GM19240 (cell line): ENCODE data around the gene CC2D1B.

Experiments
- DNase-seq: peaks from one replicate; pipeline ENCODE4 v3.0.0; 2011; ENCODE audit warnings: low spot score; ENCODE audit not compliant: insufficient read length

CC2D1B gene

DNA sequence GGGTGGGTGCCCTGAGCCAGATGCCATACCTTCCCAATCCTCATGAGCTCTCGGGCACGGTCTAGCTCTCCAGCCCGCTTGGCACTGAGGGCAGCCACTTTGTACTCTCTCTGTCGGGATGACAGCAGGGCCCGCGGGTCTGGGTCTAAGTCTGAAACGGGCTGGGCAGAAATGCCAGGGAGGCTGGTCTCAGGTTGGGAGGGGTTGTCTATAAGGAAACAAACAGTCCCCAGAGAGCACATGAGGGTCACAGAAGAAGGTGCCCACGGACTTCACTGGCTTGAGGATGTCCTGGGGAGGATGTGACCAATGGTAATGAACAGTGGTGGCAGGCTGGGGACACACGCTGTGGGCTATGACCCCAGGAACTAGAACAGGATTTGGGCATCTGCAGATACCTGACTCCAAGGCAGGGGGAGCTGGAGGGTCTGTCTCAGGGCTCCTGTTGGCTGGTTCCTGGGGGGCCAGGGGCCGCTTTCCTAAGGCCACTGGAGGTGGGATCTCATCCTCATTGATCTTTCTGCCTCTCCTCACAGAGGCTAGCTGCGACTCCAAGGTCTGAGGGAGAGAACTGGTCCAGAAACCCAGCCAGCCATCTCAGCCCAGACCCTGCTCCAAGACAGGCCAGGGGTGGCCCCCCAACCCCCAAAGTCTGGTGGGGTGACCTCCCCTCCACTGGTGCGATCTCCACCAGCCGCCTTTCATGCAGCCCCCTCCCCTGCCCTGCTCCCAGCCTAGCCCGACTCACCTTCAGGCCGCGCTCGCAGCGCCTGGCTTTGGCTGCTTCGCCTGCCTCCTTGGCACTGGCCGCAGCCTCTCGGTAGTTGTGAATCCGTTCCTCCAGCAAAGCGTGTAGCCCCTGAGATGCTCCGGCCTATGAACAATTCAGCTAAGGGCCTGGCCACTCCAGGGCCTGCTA lies 6.1 kb downstream of the CC2D1B start:
- DNase-seq: no peak

DNA sequence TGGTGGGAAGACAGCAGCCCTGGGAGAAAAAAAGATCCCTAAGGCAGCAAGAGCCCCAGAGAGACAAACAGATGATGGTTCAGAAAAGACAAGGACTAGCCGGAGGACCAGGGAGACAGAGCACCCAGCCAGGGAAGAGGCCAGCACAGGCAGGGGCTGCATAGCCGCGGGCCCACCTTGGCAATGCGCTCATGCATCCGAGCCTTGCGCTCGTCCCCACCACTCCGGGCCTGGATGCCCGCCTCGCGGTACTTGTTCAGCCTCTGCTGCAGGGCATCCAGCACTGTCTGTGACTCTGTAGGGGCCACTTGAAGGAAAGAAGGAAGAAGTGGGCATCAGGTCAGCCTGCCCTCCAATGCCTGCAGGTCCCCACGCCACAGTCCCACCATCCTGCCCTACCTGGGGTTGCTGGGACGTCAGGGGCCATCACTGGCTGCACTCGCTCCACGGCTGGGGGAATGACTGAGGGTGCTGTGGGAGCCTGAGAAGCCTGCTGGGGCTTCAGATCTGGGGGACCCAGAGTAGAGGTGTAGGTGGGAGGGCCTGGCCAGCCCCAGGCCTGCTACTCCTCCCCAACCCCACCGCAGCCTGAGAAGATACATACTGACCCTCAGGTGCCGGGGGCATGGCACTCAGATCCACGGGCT lies 7.0 kb downstream of the CC2D1B start:
- no peak for DNase-seq

DNA sequence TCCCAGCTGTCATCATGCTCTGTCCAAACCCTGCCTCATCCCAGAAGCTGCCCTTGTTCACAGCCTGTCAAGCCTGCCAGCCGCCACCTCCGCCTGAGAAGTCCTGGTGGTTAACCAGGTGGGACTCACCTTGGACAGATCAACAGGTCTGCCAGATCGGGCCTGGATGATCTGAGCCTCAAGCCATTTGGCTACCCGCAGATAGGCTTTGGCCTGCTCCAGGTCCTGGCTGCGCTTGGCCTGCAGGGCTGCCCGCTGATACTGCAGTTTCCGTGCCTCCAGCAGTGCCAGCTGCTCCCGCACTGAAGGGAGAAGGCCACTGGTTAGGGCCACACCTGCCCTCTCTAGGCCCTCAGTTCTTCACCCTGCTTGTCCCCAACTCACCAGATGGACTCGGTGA lies 8.6 kb downstream of the CC2D1B start:
- DNase-seq: no peak

DNA sequence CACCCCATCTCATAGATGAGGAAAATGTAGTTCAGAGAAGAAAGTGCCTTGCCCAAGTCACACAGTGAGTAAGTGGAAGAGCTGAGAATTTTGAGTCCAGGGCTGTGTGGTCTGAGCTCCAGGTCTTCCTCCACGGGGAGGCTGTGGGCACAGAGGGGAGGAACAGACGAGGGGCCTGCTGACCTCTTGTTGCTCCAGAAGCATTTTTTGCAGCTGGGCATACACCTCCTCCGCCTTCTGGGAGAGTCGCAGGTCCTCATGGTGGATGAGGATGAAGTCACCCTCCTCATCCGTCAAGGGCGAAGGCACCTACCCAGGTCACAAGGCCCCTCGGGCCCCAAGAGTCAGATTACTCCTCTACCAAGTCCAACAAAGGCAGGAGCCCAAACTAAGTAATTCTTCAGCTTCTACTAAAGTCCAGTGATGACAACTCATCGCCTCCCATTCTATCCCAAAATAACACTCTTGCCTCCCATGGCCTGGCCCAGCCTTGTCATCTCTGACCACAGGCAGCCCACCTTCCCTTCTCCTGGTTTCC lies 9.1 kb downstream of the CC2D1B start:
- DNase-seq: no peak

DNA sequence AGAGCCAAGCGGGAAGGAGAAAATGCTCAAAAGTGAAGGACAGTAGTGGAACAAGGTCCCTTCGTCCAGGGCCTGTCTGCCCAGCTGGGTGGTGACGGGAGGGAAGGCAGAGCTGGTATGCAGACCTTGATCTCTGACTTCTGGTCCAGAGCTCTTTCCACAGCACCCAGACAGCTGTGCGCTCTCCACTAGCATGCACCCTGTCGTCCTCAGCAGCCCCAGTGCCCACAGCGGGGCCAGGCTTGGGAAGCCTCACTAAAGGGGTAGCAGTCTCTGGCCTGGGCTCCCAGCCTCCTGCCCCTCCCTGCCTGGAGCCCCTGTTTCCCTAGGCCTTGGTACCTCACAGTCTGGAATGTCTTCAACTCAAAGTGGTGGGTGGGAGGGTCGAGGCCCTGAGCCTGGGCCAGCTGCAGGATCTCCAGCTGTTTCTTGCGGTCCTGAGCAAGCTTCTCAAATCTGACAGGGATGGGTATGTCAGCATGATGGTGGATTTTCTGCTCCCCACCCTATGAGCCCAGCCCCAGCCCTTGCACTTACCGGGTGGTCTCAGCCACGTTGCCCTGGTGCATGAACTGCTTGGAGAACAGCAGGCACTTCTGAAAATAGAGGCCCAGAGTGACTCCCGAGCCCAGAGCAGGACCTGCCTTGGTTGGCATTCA lies 10.0 kb downstream of the CC2D1B start:
- DNase-seq: no peak

DNA sequence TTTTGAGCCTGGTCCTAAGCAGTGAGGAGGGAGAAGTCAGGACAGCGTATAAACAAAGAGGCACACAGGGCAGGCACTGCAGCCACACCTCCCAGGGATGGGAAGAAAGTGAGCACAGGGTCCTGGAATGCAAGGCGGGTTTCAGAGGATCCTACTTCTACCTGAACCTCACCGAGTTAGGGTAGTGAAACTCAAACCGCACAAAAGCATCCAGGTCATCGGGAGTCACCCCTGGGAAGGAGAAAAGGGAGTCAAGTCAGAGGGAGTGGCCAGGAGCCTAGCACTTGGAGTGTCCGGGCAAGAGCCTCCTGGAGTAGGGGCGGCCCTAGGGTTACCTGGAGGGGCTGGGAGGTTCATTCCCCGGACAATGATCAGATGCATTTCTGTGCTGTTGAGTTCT lies 10.6 kb downstream of the CC2D1B start:
- no peak for DNase-seq

DNA sequence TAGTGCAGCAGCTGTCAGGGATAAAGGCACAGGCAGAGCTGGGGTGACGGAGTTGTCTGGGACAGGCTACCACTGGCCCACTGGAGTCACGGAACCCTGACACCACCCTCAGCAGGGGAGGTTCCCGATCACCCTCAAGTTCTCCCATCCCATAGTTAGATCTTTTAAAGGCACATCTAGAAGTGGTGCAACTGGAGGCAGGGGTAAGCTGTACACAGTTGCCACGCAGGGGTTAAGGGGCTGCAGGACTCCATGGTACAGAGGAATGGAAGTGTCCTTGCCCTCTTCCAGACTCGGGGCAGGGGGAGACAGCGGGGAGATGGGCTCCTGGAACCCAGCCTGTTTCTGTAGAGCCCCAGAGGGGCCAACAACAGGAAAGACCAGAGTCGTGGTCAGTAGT lies 13.3 kb downstream of the CC2D1B start:
- DNase-seq: no peak

DNA sequence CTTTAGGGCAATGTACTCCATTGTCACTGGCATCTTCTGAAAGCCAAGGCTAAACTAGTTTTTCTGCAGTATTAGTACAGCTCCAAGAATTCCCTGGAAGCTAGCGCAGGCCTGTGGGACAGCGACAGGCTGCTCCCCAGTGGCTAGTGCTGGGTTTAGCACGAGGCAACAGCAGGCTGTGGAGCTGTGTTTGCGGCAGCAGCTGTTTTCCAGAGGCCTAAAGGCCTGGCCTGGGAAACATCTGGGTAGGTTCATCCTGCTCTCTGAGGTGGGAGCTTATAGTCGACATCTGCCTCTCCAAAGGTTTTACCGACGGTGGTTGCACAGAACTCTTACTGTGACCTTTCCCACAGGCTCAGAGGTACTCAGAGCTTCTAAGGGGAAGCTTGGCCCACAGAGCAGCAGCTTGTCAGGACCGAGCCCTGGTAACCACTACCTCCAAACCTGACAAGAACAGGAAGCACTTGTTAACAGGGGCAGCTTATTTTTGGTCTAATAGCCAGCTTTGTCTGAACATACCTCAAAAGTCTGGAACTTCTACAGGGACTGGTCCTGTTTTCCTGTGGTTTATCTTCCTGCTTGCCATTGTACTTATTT lies 17.2 kb downstream of the CC2D1B start:
- DNase-seq: no peak

DNA sequence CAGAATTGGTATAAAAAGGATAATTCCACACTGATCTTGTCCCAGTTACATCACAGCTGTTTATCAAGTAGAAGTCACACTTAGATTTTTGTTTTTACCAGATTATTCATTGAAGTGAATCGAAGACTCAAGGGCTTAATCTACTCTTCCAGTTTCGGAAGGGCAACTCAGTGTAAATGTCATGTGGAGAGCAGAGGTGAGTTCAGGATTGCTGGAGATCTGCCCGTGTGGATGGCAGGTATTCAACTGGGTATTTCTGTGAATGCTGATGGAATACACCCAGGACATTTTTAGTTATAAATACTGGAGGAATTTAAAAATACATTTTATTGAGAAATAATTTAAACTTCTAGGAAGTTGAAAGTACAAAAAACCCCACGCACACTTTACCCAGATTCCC lies 19.4 kb downstream of the CC2D1B start:
- DNase-seq: no peak

DNA sequence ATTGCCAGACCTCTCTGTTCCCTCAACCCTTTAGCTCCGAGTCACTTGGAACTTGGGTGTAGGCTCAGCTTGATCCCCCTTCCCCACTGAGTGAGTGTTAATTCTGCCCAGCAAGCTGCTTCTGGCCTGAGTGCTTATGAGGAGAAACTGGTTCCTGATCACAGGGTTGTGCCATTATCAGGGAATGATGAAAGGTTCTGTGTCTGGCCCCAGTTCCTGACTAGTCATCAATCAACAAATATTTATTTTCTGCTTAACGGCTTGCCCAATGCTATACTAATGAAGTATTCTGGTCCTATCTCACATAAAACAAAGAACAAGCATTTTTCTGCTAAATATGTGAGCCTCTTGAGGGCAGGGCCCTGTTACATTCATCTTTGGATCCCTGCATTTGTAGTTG lies 20.8 kb downstream of the CC2D1B start:
- no peak for DNase-seq

DNA sequence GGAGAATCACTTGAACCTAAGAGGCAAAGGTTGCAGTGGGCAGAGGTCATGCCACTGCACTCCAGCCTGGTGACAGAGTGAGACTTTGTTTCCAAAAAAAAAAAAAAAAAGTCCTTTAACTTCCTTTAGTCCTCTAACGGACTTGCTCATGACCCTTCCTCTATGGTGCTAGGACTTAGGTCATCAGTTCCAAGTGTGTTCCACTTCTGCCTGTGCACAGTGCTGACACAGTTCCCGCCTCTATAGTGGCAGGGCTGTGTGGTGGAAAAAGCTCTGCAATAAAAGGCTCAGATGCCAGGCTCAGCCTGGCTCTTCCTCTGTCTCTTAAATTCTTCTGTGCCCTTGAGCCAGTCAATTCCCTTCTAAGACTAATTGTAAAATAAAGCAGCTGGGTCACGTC lies 22.0 kb downstream of the CC2D1B start:
- no peak for DNase-seq

DNA sequence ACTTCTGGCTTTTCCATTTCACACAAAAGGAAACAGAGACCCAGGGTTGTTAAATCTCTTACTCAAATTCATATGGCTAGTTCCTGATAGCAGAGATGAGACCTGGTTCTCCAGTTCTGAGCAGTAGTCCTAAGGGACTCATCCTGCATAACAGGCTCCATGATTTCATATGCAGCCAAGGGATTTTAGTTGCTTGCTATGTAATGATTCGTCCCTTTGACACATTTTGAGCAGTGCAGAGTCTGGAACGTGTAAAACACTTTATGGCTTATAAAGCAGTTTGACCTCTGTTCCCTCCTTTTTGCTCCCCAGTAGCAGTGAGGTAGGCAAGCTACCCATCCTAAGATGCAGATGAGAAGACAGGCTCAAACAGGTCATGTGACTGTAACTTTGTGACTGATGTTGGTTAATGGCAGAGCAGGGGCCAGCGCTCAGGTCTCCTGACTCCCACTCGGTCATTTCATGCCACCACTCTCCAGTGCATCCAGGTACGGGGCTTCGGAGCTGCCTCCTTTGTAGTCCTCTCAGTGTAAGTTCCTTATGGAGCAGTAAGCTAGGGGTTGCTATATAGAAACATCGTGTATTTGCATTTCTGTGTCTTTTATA lies 24.2 kb downstream of the CC2D1B start:
- DNase-seq: no peak

DNA sequence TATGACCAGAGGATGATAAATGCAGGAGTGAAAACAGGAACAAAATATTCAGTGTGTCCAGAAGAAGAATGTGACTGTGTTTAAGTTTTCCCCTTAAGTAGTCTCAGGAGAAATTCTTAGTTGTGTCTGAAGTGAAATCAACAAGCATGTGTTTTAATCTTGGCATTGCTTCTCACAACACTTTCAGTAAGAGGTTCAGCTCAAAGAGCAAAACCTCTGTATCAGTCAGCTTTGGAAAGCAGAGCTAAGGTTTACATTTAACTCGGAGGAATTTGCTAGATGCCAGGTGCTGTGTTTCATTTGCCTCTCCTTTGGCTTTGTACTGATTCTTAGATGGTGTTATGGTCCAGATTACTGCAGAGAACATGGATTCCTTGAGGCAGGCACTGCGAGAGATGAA lies 28.6 kb downstream of the CC2D1B start:
- DNase-seq: no peak

DNA sequence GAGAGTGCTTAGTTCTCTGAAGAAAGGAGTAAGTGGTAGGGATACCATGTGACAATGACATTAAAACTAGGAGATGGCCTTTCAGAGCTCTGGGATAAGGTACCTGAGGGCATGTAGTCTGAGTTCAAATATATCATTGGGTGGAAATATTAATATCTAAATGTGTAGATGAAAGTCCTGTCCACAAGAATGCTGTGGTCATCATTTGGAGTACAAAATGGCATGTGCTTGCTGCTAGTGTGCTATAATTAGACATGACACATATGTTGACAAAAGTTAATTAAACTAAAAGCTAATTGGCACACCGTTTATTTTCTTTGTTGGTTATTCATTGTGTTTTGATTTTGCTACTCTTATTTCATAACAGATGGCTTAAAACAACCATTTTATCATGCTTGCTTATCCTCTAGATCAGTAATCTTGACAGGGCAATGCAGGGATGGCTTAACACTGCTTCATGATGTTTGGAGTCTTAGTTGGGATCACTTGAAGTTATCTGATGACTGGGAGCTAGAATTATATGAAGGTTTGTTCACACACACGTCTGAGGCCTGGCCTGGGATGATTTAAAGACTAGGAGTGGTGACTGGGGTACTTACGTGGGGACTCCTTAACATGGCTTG lies 31.0 kb downstream of the CC2D1B start:
- DNase-seq: no peak

DNA sequence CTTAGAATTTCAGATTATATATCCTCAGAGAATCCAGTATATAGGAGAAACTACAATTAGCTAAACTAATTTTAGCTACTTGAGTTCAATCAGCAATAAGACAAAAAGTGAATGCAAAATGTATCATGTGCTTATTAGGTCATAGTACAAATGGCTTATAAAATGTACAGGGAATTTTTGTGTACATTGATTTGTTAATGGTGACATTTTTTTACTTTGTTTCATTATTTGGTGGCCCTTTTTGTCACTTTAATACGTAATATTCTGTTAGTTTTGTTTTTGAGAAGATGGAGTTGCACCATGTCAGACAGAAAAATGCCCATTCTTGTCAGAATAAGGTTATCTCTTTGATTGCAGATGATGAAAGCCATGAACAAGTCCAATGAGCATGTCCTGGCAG lies 33.6 kb downstream of the CC2D1B start:
- DNase-seq: no peak

DNA sequence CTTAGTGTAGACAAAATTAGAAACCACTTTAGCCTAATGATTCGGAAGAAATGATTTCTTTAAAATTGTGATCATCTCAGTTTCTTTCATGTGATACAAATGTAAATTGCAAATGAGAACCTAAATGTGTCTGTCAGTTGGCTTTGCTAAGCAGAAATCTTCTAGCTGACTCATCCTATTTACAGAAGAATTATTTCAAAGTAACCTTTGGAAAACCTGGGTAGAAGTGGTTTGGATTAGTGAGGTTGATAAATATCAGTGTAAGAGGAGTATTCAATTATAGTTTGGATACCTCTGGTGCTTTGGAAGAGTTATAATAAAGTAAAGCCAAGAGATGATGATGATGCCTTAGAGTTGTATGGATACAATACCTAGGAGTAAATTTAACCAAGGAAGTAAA lies 37.4 kb downstream of the CC2D1B start:
- no peak for DNase-seq

DNA sequence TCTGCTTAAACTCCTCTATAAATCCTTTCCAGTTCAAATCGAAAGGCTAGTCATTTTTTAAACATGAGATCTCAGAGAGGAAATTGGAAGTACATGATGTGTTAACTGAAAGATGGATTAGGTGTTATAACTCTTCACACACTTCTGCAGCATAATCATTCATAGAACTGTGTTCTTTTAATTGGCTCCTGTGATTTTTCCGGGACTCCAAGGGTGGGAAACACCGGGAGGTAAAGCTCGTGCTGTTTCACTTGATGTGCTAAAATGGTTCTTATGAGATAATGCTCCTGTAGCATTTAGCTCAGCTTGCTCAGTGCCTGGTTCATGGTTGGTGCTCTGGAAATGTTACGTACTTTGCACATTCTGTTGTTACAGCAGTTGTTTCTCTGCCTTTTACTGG lies 40.2 kb downstream of the CC2D1B start:
- DNase-seq: no peak

DNA sequence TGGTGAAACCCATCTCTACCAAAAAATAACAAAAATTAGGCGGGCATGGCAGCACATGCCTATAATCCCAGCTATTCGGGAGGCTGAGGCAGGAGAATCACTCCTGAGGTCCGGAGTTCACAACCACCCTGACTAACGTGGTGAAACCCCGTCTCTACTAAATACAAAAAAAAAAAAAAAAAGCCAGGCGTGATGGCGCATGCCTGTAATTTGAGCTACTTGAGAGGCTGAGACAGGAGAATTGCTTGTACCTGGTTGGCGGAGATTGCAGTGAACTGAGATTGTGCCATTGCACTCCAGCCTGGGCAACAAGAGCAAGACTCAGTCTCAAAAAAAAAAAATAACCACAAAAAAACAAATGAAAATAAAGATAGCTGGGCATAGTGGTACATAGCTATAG lies 42.3 kb downstream of the CC2D1B start:
- DNase-seq: no peak

DNA sequence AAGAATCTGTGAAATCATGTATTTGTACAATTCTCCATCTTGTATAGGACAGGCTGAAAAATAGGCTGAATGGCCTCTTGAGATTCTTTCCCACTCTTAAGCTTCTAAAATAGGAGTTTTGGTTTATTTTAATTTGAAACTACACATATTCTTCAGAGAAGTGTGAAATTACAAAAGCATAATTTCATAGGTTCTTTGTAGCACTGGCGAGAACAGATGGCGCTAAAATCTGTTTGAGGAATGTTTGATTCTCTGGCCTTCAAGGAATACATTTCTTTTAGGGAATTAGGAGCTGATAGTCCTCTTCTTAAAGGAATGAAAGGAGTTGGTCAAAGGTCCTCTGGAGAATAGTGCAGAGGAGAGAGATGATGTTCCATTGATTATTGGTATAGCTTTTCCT lies 44.9 kb downstream of the CC2D1B start:
- no peak for DNase-seq

DNA sequence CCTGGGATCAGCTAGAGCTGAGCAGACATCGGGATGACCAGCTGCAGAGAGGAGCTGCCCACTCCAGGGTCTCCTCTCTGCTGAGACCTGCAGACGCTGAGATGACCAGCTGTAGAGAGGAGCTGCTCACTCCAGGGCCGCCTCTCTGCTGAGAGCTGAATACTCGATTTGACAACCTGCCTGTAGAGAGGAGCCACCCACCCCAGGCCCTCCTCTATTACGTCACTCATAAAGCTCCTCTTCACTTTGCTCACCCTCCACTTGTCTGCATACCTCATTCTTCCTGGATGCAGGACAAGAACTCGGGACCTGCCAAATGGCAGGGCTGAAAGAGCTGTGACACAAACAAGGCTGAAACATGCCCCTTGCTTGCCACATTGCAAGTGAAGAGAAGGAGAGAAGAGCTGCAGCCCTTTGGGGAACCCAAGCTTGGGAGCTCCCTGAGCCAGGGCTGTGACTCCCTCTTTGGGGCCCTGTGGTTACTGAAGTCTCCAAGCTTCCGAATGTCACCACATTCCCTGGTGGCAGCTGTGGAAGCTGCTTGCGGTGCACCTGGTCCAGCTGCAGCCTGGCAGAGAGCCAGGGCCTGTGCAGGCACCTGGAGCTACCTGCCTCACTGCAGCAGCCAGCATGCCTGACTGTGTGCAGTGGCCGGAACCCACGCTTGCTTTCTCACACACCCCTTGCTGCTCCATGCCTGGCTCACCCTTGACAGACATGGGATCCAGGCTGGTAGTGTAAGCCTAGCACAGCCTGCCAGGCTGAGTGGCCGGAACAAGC lies 59.6 kb downstream of the CC2D1B start:
- no peak for DNase-seq
